Subcutaneous adipose tissue (tissue), 4 donors: ENCODE measurements around the gene RAP1GAP. TPM values are rescaled to one million over a fixed set of nuclear protein-coding genes. Genes with fewer than 3 reads are reported as not detected.

ENCODE experiments used
- total RNA-seq, 4 donors: library from RNA; depleted of rRNA; stranded (reverse); fragments of >200 nt; gene quantifications; one replicate each; pipeline ENCODE4 v1.1.0, GENCODE V29; 2016
- TF ChIP-seq, protein P1 (sequence below): fragments of 450-650 bp; IDR thresholded peaks from one replicate; pipeline ENCODE4 v1.5.1; 2016; ENCODE audit warnings: low read depth, mild to moderate bottlenecking, control low read depth, antibody characterized with exemption, moderate library complexity

The RAP1GAP gene
- total RNA-seq, 4 donors from 2014 or later = 0.17 to 0.22 TPM; not detected in 2

DNA sequence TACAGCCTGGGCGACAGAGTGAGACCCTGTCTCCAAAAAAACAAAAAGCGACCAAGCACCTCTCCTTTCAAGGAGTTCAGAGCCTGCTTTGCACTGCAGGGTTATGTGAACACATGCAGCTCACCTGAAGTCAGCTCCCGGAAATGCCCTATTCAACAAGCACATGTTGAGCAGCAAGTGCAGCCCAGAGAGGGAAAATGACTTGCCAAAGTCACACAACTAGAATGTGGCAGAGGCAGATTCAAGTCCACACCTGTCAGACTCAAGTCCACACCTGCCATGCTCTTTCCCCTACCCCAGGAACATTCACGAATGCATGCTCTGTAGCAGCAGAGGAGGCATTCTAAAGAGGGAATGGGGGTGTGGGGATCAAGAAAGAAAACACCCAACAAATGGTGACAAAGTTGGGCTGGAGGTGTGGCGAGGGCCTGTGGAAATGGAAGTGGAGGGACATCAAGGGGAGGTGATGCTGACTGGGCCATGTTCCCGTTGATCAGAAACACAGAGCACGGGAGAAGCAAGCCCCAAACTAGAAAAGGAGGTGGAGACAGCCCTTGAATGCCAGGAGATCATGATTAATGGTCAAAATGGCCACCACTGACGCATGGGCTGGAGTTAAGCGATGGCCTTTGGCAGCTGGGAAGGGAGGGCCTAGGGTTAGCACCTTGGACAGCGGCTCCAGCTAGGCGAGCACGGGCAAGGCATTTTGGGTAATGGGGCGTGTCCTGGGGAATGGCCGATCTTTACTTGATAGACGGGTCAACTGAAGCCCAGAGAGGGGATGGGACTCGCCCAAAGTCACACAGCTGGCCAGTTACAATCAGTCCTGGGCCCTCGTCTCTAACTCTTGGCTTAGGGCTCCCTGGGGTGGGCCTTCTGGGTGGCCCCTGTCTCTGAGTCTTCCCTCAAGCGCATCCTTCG lies 21.5 kb downstream of the RAP1GAP start:
- TF ChIP-seq, protein P1, sequence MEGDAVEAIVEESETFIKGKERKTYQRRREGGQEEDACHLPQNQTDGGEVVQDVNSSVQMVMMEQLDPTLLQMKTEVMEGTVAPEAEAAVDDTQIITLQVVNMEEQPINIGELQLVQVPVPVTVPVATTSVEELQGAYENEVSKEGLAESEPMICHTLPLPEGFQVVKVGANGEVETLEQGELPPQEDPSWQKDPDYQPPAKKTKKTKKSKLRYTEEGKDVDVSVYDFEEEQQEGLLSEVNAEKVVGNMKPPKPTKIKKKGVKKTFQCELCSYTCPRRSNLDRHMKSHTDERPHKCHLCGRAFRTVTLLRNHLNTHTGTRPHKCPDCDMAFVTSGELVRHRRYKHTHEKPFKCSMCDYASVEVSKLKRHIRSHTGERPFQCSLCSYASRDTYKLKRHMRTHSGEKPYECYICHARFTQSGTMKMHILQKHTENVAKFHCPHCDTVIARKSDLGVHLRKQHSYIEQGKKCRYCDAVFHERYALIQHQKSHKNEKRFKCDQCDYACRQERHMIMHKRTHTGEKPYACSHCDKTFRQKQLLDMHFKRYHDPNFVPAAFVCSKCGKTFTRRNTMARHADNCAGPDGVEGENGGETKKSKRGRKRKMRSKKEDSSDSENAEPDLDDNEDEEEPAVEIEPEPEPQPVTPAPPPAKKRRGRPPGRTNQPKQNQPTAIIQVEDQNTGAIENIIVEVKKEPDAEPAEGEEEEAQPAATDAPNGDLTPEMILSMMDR = no peak

DNA sequence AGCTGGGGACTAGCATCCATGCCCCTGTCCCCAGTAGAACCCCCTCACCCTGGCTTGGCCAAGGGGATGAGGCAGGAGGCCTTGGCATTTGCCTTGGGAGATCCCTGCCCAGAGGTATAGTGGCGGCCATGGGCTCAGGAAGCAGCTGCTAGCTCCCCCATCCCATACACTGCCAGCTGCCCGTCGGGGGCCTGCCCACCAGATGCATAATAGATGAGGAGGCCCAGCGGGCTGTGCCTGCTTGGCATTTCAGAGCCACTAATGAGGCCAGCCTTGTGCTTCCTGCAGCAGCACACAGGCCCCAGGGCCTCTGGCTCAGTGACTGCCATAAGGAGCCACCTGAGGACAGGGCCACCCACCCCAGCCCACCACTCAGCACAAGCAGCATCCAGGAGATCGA lies 23.6 kb downstream of the RAP1GAP start:
- TF ChIP-seq, protein P1 = no peak

DNA sequence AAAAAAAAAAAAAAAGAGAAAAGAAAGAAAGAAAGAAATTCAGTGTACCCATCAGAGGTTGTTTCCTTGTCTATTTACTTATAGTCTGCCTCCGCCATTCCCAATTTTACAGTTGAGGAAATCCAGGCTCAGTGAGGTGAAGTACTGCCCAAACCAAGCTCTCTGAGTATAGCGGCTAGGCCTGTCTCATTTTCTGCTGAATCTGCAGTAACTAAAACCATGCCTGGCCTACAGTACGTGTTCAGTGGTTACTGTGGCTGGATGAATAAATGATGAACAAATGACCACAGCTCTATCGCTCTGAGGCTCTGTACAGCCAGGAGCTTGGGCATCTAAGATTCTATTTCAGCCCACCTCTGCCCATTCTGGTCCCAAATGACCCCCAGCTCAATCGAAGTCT lies 24.3 kb downstream of the RAP1GAP start:
- TF ChIP-seq, protein P1 = no peak

DNA sequence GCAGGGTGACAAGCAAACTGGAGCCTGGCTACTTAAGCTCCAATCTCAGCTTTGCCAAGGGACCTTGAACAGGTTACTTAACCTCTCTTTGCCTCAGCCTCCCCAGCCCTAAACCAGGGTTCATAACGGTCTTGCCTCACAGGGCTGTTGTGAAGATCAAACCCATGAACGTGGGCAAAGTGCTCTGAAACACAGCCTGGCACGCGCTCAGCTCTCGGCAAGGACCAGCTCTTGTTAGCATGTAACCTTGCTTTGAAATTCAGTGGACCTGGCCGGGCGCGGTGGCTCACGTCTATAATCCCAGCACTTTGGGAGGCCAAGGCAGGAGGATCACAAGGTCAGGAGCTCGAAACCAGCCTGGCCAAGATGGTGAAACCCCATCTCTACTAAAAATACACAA lies 24.8 kb downstream of the RAP1GAP start:
- TF ChIP-seq, protein P1 = no peak

DNA sequence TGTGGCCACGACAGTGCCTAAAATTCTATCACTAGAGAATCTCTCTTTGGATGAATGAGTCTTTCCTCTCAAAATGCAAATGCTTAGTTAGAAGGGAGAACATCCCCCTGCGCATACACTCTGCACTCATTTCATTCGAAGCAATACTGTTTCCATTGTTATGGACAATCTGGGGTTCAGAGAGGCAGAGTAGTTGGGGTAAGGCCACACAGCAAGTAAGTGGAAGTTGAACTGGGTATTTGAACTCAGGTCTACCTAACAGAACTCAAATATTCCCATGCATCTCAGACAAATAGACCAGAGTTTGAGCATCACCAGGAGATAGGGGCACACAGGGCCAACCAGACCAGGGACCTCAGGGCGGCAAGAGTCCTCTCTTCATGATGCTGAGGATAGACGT lies 25.5 kb downstream of the RAP1GAP start:
- TF ChIP-seq, protein P1 = no peak

DNA sequence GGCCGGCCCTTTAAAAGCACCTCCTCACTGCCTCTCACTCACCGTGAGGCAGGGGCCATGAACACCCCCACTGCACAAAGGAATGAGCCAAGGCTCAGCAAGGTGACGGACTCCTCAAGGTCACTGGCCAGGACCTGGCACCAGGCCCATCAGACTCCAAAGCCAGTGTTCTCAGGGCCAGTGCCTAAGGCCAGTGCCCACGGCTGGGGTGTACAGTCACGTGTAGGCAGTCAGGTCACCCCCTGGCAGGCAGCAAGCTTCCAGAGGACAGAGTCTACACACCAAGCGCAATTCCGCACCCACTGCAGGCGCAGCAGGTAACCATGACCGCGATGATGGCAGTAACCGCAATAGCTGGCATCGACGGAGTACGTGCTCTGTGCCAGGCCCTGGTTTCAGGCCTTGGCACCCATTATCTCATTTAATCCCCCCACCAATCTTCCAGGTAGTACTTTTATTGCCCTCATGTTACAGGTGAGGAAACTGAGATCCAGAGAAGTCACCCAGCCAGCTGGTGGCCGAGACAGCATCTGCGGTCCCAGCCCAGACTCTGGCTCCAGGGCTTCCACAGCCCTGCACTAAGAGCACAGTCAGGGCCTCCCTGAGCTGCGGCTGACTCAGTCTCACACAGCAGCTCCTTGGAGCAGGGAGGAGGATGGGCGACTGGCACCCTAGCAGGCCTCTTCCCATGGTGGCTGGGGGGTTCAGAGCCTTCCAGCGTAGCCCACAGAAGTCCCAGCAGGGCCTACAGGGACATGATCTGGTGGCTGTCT lies 27.0 kb downstream of the RAP1GAP start:
- TF ChIP-seq, protein P1 = no peak

DNA sequence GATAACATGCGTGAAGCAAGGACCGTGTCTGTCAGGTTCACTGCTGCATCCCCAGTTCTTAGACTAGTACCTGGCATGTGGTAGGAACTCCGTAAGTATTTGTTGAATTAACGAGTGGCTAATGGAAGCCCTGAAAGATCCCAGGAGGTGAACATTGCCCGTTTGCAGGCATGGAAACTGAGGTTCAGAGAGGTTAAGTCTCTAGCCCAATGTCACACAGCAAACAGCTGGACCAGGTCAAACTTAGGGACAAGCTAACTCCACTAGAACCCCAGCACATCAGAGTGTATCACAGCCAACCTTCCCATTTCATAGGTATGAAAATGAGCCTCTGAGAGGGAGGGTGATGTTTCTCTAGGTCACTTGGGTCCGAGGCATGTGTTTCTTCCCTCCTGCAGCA lies 27.6 kb downstream of the RAP1GAP start:
- TF ChIP-seq, protein P1 = no peak
